Chondrocyte (in vitro differentiated cells): ENCODE data around the gene DLX3. TPM values are rescaled to one million over a fixed set of nuclear protein-coding genes. Genes with fewer than 3 reads are reported as not detected.

Experiments
- DNase-seq: peaks from one replicate; pipeline ENCODE4 v3.0.0; 2021; ENCODE audit warnings: mixed read lengths, low spot score
- H3K27ac Mint-ChIP-seq: one replicate; pipeline ENCODE4 v1.8.0; 2021; ENCODE audit warnings: mild to moderate bottlenecking, moderate library complexity, mixed read lengths; ENCODE audit not compliant: unreplicated experiment
- H3K27me3 Mint-ChIP-seq: 2 replicates; pipeline ENCODE4 v1.8.0; 2021; ENCODE audit warnings: low read depth, mixed read lengths
- H3K36me3 Mint-ChIP-seq: 2 replicates; pipeline ENCODE4 v1.8.0; 2021; ENCODE audit warnings: low read depth, mixed read lengths
- H3K4me1 Mint-ChIP-seq: 2 replicates; pipeline ENCODE4 v1.8.0; 2021; ENCODE audit warnings: low read depth, mild to moderate bottlenecking, mixed read lengths
- H3K4me3 Mint-ChIP-seq: one replicate; pipeline ENCODE4 v1.8.0; 2021; ENCODE audit warnings: mild to moderate bottlenecking, moderate library complexity, mixed read lengths; ENCODE audit not compliant: unreplicated experiment
- H3K9me3 Mint-ChIP-seq: 2 replicates; pipeline ENCODE4 v1.8.0; 2021; ENCODE audit warnings: low read depth, mixed read lengths
- total RNA-seq: library from RNA; stranded (reverse); gene quantifications from 3 replicates; pipeline ENCODE4 v1.2.1, GENCODE V29; 2021
- TF ChIP-seq, protein P1 (sequence below): fragments of 200-600 bp; sonication (generic); IDR thresholded peaks from 2 replicates; pipeline ENCODE4 v1.5.0; 2021; ENCODE audit warnings: antibody characterized with exemption, mild to moderate bottlenecking, moderate library complexity

The DLX3 gene
- total RNA-seq, 1 donor from 2014 or later = 0.10 TPM

DNA sequence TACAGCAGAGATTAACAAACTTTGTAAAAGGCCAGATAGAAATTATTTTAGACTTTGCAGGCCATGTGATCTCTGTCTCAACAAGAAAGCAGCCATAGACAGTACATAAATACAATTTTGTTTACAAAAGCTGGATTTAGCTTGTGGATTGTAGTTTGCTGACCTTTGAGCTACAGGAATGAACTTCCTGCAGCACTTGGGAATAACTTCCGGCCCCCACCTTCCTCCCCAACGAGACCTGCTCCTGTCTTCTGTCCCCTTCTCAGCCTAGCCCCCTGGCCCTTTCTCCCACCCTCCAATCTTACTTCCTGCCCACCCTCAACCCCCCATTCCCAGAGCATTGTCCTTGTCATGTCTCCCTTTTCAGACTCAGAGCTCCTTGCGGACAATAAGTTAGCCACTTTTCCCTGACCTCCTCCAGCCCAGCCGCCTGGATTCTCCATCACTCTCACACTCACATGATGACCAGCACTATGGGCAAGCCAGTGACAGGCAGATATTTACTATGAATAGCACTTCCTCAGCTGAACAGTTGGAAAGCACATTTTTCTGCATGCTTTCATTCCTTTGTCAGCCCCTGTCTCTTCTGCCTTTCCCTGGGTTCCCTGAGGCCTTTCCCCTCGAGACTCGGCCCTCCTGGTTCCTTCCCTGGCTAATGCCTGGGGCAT lies 27.6 kb upstream of the DLX3 start:
- Mint-ChIP-seq H3K4me1 (peaks cover 29% of the 10 kb centered on the region), H3K27me3 (no peaks in the 10 kb centered on the region), H3K27ac (peak overlapping the region; percentile 97), H3K36me3 (no peaks in the 10 kb centered on the region), H3K9me3 (no peaks in the 10 kb centered on the region), H3K4me3 (no peak overlapping the region)
- no peak for DNase-seq
- TF ChIP-seq, protein P1, sequence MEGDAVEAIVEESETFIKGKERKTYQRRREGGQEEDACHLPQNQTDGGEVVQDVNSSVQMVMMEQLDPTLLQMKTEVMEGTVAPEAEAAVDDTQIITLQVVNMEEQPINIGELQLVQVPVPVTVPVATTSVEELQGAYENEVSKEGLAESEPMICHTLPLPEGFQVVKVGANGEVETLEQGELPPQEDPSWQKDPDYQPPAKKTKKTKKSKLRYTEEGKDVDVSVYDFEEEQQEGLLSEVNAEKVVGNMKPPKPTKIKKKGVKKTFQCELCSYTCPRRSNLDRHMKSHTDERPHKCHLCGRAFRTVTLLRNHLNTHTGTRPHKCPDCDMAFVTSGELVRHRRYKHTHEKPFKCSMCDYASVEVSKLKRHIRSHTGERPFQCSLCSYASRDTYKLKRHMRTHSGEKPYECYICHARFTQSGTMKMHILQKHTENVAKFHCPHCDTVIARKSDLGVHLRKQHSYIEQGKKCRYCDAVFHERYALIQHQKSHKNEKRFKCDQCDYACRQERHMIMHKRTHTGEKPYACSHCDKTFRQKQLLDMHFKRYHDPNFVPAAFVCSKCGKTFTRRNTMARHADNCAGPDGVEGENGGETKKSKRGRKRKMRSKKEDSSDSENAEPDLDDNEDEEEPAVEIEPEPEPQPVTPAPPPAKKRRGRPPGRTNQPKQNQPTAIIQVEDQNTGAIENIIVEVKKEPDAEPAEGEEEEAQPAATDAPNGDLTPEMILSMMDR = no peak

DNA sequence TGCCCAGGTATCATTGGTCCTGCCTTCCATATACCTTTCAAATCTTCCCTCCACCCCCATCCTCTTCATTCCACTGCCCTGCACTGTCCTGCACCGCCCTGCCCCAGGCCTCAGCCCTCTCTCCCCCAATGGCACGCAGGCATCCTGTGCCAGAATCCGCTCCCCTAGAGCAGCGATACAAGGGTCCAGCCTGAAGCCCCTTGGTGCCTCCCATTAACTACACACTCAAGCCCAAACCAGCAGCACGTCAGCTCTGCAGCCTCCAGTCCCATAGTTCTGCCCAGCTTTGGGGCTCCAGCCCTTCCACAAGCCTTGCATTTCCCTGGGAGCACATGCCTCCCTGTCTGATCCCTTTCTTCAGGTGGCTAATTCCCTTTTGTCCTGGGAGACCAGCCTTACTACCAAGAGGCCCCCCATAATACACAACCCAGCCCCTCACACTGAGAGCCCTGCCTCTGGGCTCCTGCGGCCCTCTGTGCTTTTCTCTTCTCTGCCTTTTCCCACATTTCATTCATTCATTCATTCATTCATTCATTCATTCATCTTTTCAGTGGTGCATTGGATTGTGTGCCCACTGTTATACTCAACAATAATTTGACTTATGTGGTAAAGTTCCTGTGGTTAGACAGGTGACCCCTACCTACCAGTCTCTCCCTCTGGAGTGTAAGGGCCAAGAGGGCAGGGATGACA lies 26.8 kb upstream of the DLX3 start:
- Mint-ChIP-seq H3K36me3 (no peaks in the 10 kb centered on the region), H3K4me1 (peaks cover 24% of the 10 kb centered on the region), H3K27ac (no peak overlapping the region), H3K4me3 (no peak overlapping the region), H3K27me3 (no peaks in the 10 kb centered on the region), H3K9me3 (no peaks in the 10 kb centered on the region)
- peak; percentile 30 for DNase-seq
- TF ChIP-seq, protein P1 = no peak

- Mint-ChIP-seq H3K36me3 (no peaks in the 10 kb centered on the region), H3K9me3 (no peaks in the 10 kb centered on the region), H3K27ac (no peak overlapping the region), H3K27me3 (no peaks in the 10 kb centered on the region), H3K4me1 (peaks cover 18% of the 10 kb centered on the region), H3K4me3 (no peak overlapping the region)
- no peak for DNase-seq
- TF ChIP-seq, protein P1 = no peak
These were observed 26.0 kb upstream of the DLX3 start for GRCh38 chr17:50020841-50021599.

GRCh38 chr17:50018909-50019308 lies 23.9 kb upstream of the DLX3 start:
- peaks cover 18% of the 10 kb centered on the region for H3K4me1 Mint-ChIP-seq
- TF ChIP-seq, protein P1 = no peak
- no peak overlapping the region for H3K4me3 Mint-ChIP-seq
- H3K9me3 Mint-ChIP-seq = peaks cover 9% of the 10 kb centered on the region
- DNase-seq = no peak
- peaks cover 4% of the 10 kb centered on the region for H3K36me3 Mint-ChIP-seq
- H3K27ac Mint-ChIP-seq = peak overlapping the region; percentile 76
- H3K27me3 Mint-ChIP-seq = no peaks in the 10 kb centered on the region

DNA sequence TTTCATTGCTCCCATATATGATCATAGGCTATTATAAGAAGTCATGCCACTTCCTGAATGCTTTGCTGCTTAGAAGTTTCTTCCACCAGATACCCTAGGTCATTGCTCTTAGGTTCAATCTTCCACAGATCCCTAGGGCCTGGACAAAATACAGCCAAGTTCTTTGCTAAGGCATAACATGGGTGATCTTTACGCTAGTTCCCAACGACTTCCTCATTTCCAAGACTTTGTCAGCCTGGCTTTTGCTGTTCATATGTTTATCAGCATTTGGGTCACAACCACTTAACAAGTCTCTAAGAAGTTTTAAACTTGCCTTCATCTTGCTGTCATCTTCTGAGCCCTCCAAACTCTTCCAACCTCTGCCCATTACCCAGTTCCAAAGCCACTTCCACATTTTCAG lies 20.1 kb upstream of the DLX3 start:
- no peak overlapping the region for H3K4me3 Mint-ChIP-seq
- no peak for DNase-seq
- H3K4me1 Mint-ChIP-seq = peaks cover 7% of the 10 kb centered on the region
- H3K27ac Mint-ChIP-seq = no peak overlapping the region
- H3K27me3 Mint-ChIP-seq = peaks cover 8% of the 10 kb centered on the region
- H3K9me3 Mint-ChIP-seq = peaks cover 29% of the 10 kb centered on the region
- peaks cover 4% of the 10 kb centered on the region for H3K36me3 Mint-ChIP-seq
- TF ChIP-seq, protein P1 = no peak
